Measurements from ENCODE around the gene CSNK1G1.

DNA sequence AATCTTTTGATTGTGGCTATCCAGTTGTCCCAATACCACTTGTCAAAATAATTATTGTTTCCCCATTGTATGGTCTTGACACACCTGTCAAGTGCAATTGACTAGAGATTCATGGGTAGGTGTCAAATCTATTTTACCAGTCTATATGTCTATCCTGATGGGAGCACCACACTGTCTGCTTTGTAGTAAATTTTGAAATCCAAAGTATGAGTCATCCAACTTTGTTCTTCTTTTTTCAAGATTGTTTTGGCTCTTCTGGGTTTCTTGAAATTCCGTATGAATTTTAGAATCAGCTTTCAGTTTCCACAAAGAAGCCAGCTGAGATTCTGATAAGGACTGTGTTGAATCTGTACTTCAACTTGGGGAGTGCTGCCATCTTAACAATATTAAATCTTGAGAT, 71.9 kb downstream of the CSNK1G1 start:
- TF ChIP-seq, protein P1, sequence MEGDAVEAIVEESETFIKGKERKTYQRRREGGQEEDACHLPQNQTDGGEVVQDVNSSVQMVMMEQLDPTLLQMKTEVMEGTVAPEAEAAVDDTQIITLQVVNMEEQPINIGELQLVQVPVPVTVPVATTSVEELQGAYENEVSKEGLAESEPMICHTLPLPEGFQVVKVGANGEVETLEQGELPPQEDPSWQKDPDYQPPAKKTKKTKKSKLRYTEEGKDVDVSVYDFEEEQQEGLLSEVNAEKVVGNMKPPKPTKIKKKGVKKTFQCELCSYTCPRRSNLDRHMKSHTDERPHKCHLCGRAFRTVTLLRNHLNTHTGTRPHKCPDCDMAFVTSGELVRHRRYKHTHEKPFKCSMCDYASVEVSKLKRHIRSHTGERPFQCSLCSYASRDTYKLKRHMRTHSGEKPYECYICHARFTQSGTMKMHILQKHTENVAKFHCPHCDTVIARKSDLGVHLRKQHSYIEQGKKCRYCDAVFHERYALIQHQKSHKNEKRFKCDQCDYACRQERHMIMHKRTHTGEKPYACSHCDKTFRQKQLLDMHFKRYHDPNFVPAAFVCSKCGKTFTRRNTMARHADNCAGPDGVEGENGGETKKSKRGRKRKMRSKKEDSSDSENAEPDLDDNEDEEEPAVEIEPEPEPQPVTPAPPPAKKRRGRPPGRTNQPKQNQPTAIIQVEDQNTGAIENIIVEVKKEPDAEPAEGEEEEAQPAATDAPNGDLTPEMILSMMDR (conservative IDR thresholded peaks at IDR 0.05): no peak
- no peak for TF ChIP-seq EZH2 (IDR thresholded peaks at IDR 0.05; ENCODE audit: low read depth)
